HG03558 (cell line): ENCODE measurements around the gene POLR2M.

Experiments used
- ATAC-seq: cut with Tn5 transposase; IDR thresholded peaks from one replicate; pipeline ENCODE4 v1.9.1; 2021; ENCODE audit warnings: moderate number of reproducible peaks; ENCODE audit not compliant: unreplicated experiment; ENCODE audit errors: extremely low read depth

Gene POLR2M

DNA sequence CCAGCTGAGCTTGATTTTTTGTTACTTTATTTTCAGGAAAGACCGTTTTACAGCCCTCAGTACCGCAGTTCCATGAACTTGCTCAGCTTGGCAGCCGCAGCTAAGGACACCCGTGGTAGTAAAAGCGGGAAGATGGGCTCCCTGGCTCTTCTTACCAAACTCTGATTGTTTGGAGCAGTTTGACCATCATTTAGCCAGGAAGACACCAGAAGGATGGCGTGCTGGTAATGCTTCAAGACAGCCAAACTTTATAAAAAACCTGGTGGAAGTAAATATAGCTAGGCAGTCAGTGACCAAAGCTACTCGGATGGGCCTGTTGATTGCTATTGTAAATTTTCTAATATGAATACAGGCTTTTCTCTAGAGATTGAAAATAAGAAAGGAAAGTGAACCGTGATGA, 28.9 kb downstream of the POLR2M start:
- ATAC-seq: no peak

DNA sequence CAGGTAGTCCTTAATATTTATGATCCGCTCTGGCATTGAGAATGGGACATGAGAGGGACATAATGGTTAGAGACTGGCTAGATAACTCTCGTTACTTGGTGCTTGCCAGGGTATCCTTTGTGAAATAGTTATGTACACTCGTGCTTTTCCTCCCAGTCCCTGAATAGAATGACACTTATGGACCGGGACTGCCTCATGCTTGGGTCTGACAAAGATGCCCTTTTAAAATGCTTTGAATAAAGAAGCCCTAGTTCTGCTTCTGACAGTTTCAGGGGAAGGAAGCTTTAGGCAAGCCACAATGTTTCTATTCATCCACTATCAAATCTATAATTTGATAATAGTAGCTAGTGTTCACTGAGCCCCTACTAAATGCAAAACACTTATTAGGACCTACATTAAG, 29.4 kb downstream of the POLR2M start:
- no peak for ATAC-seq

DNA sequence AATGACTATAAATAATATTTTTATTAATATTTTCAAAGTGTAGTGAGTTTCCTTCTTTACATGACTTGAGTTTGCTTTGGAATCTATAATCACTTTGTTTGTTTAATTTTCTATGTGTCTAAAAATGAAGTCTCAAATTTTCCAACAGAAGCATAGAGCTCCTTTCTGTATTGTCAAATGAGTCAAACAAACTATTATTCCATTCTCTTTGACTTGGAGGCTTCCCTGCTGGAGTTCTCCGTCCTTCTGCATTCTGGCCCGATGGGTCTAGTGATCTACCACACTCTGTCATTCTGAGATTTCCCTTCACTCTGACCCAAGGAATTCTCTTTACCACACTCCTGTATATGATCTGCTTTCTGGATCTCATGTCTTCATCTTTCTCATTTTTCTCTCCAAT, 30.1 kb downstream of the POLR2M start:
- no peak for ATAC-seq

DNA sequence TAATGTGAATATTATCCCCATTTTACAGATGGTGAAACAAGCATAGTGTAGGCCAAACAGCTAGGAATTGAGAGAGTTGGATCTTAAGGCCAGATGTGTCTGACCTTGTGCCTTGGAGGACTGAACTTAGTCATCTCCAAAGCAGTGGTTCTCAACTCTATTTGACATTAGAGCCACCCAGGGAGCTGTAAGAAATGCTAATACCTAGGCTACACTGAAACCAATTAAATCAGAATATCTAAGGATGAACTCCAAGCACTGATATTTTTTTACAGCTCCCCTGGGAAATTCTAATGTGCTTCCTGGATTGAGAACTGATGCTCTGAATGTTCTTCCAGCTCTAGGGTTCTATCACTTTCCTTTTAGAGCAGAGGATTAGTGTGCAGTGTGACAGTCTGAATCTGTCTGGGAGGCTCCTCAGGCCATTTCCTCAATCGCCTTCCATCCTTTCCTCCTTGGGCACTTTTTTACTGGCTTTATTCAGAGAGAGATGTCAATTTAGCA, 32.3 kb downstream of the POLR2M start:
- no peak for ATAC-seq

DNA sequence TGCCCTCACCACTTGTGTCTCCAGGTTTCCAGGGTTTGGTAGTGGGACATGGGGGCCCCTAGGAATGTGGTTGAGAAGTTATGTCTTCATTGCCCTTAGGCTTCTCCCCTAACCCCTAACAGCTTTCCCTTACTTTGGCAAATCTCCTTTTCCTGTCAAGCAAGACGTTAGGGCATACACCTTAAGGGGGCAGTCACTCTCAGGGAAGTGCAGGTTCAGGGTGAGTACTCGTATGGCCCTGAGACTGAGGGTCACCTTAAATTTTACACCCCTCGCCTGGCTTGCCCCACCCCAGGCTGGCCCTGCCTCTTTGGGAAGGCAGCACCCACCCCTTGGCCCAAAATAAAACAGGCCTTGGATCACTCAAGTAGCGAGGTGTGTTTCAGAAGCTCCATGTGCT, 33.5 kb downstream of the POLR2M start:
- ATAC-seq: no peak

DNA sequence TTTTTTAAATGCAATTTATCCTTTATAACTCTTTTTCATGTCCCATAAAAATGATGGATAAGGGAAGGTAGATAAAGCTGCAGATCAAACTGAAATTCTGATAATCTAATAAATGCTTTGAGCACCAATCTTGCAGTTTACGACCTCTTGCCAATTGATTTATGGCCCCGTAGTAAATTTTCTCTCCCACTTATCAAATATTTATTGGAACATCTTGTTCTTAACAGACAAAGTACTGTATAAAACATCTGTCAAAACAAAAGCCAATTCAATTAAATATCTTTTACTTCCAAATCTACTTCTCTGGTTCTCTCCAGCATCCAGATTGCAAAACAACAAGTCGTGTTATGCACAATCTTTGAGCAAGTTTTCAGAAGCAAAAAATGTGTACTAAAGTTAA, 34.6 kb downstream of the POLR2M start:
- ATAC-seq: no peak

DNA sequence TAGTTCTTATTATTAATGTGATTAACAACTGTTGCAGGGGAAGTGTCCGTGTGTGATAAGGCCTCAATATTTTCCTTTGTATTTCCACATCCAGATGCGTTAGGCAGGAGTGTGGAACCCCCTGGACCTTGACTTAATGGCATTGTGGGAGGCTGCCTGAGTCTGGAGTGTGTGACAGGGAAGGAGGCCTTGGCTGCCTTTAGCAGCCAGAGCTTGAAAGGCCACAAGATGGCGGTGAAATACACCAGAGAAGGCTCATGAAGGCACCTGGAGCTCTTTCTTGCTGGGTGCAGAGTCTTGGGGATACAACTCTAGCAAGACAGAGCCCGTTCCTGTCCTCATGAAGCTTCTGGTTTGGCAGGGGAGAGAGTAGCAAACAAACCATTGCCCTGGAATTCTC, 36.9 kb downstream of the POLR2M start:
- ATAC-seq: no peak

DNA sequence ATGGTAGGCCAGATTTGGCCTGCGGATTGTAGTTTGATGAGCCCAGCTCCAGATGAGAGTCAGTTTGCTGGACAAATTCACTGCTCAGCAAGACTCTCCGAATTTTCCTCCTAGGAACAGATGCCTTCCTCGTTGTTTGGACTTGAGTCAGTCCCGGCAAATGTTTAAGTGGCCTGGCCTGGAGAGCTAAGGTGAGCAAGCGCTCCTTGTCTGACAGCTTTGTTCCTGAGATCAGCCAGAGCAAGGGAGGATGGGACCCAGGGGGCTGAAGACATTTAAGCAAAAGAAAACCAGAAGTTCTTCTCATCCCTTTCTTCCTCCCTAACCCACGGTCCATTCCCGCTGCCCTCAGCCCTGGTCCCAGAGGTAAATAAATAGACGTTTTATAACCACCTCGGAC, 40.3 kb downstream of the POLR2M start:
- no peak for ATAC-seq

DNA sequence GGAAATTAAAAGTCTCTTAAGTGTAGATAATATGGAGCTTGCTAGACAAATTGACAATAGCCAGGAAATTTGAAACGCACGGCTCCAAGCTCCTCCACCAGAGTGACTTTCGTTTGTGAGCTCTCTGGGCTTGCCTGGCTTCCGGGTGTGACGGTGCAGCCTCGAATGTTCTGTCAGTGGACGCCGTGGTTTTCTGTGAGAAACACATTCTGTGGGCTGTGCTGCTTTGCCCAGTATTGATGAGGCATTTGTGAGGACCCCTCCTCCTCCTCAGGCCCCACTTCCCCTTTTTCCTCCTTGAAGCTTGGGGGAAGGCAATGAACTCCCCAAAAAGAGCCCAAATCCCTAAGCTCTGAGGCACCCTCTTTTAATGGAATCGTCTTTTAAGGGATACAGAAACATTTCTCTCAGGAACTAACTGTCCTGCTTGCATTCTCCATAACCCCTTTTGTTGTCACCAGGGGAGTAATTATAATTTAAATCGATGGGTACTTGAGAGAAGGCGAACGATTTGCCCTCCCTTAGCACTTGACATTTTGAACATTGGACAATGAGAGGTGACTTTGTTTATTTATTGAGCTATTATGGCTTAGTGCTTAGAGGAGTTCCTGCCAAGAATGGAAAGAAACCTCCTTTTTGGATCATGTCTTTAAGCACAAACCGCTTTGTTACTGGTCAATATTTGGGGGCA, 40.8 kb downstream of the POLR2M start:
- ATAC-seq: no peak

DNA sequence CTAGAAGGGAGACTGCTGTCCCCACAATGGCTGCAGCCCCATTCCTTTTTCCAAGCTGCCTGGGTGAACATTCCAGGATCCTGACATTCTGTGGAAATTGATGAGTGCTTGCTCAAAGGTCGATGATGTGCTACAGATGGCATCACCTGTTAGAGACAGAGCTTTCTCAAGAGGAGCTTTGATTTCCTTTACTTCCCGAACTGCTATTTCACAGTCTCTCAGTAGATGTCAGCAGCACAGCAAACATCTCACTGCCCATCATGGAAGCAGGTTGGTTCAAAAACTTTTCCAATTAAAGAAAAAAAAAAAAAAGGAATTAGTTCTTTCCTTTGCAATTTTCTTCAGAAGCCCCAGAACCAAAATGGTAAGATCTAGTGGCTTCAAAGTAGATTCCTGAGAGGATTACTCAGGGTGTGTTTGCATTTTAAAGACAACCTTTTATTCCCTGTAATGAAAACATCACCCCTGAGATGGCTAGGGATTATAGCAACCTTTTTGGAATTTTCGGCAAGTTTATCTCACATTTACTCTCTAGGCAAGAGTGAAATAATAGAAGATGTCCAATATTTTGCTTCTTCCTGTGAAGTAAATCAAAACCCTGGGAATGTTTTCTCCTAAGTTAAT, 44.8 kb downstream of the POLR2M start:
- ATAC-seq: no peak

DNA sequence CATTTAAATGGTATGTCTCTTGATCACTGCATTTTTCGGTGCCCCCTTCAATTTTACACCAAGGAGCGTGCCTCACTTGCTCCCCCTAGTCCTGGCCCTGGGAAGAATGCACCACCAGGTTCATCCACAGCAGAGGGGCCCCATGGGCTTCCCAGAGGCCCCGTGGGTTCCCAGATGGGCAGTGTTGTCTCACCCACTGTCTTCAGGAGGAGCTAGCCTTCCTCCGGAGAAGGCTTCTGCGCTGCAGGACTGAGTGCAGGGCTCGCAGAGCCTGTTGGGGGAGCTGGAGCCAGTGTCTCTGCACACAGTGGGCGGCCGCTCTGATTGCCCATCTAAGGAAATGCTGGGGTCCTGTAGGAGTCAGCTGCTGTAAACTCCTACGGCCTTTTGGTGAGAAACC, 45.9 kb downstream of the POLR2M start:
- no peak for ATAC-seq

DNA sequence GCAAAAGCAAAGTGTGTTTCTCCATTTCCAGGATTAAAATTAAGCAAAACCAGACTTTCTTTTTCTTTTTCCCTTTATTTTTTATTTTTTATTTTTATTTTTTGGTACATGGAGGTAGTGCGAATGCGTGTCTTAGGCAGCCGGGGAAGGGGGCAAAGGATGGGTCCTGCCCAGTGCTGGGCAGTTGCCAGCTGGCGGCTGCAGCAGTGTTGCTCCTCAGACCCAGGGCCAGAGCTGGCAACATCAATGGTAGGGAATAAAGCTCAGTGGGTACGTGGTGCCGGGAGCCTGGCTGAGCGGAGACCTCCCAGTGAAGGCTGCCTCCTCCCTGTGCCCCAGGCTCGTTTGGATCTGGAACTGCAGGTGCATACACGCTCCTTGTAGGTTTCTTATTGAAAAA, 46.3 kb downstream of the POLR2M start:
- ATAC-seq: no peak

DNA sequence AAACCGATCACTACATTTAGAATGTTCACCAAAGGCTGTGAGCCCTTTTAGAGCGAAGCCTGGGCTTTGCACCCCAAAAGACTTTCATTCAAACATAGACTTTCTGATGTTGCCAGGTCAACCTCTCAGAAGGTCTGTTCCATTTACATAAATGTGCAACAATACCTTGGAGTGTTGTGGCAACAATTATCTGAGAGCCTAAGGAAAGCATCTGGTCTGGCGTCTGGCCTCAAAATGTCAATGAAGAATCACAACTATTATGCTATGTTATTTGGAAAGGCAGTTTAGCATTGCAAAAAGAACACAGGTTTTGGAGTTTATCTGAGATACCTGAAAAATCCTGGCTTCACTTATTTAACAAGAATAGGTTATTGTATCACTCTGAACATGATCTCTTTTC, 50.0 kb downstream of the POLR2M start:
- no peak for ATAC-seq

DNA sequence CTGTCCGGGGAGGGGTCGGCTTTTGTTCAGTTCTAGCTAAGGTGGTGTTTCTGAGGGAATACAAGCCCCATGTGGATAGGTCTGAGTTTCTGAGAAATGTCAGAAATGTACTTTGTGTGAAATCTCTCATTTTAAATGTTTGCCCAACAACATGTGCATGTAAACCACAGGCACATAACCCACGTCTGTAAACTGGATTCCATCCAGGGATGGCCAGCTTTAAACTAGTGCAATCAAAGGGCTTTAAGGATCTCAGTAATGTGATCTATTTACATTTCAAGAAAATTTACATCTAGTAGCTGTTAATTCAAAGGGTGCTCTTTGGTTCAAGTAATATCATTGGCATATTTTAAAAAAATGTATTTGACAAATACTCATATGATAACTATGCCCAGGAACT, 52.0 kb downstream of the POLR2M start:
- no peak for ATAC-seq

DNA sequence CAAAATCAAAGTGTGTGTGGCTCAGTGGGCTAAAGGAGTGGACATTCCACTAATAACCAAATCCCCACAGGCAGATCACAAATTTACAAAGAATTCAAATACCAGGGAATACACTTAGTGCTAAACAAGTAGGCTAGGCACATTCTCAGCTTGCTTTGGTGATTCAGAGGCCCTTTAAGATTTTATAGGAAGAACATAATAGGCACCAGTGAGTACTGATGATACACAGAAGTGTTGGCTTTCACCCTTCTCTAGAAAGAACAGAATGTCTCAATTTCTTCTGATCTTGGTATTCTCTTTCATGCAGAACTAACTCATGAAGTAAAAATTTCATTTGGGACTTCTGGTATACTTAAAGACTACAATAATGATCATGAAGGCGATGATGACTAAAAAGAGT, 55.0 kb downstream of the POLR2M start:
- no peak for ATAC-seq

DNA sequence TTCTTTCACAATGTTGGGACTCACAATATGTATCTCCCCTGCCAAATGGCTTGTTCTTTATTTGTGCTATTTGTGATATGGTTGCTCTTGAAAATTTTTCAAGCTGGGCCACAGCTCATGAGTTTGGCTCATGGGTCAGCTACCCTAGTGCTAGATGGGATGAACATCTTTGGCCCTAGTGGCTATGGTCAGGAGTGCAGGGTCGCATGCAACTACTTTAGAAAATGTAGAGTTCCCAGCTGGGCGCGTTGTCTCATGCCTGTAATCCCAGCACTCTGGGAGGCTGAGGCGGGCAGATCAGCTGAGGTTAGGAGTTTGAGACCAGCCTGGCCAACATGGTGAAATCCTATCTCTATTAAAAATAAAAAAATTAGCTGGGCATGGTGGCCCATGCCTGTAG, 55.8 kb downstream of the POLR2M start:
- ATAC-seq: no peak

DNA sequence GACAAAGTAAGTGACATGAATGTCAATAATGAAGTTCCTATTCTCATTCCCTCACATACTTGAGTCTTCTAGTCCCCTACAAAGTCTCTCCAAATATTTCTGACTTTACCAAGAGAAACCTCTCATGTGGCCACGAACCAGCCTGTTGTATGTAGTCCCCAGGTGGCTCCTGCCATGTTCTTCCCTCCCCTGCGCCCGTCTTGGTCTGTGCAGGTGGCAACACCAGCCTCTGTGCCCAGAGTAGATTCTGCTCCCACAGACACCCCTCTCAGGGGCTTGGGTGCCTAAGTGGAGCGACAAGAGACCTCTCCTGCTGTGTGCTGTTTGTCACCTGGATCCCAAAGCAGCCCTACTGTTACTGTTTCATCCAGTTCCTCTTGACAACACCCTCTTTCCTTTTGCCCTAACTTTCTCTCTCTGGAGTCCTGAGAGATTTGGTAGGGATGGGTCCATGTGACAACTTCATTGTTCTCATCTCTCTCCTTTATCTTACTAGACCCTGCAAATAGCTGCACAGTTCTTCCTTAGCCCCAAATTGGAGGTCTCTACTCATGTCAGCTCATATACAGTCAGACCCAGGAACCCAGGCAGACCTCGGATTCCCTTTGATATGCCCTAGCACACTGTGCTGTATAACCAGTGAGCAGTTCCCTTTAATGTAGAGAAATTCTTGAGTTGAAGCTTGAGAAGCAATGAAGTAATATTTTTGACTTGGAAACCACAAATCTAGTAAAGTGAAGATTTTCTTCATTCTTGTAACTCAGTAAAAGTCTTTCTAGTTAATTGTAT, 56.9 kb downstream of the POLR2M start:
- no peak for ATAC-seq
